SK-N-SH (cell line): ENCODE measurements around the gene BAG1. TPM values are rescaled to one million over a fixed set of nuclear protein-coding genes. Genes with fewer than 3 reads are reported as not detected.

Experiments
- CTCF ChIA-PET: fragments of 300-600, 350-600 bp; formaldehyde crosslinking; extraction: SDS; loops from one replicate; lab custom pipeline; 2021; lab: Yijun Ruan, JAX
- POLR2A ChIA-PET: fragments of 350-600 bp; sonication (Branson Sonifier 250); formaldehyde crosslinking; extraction: SDS; loops from one replicate; lab custom pipeline; 2020; ENCODE audit warnings: antibody characterized with exemption, inconsistent platforms; lab: Yijun Ruan, JAX
- DNase-seq: peaks from one replicate; pipeline ENCODE4 v3.0.0; 2012
- H2AFZ ChIP-seq: fragments of 200-600 bp; sonication (generic); 2 replicates; pipeline ENCODE4 v1.8.1; 2016; ENCODE audit warnings: antibody characterized with exemption, mild to moderate bottlenecking, low read depth
- H3F3A ChIP-seq: fragments of 200-600 bp; sonication (generic); replicated peaks from 2 replicates; pipeline ENCODE3; 2016; ENCODE audit warnings: antibody characterized with exemption, mild to moderate bottlenecking; ENCODE audit not compliant: insufficient read depth
- H3K27ac ChIP-seq, 2 experiments: fragments of 200-500 bp in 1 of 2; fragments of 200-600 bp in 1 of 2; sonication (Bioruptor generic) in 1 of 2; sonication (generic), shearing (Covaris generic) in 1 of 2; 2 replicates each; pipeline versions ENCODE4 v1.5.1 to v1.6.1; 2014 to 2016; ENCODE audit warnings: low read depth in 2 of 2, inconsistent platforms in 1 of 2, low read length in 1 of 2, mild to moderate bottlenecking in 1 of 2, mixed read lengths in 1 of 2
- H3K27me3 ChIP-seq: fragments of 200-600 bp; sonication (generic), shearing (Covaris generic); 2 replicates; pipeline ENCODE4 v1.6.1; 2016; ENCODE audit warnings: mixed run types; ENCODE audit not compliant: insufficient read depth
- H3K36me3 ChIP-seq, 2 experiments: fragments of 200-500 bp in 1 of 2; fragments of 200-600 bp in 1 of 2; sonication (Bioruptor generic) in 1 of 2; sonication (generic) in 1 of 2; replicated peaks in 1 of 2; 2 replicates each; pipeline versions ENCODE3 to v1.5.1; 2014 to 2016; ENCODE audit warnings: low read length in 1 of 2, mild to moderate bottlenecking in 1 of 2; ENCODE audit not compliant: insufficient read depth in 2 of 2, control insufficient read depth in 1 of 2
- H3K4me1 ChIP-seq, 2 experiments: fragments of 200-500 bp in 1 of 2; fragments of 200-600 bp in 1 of 2; sonication (Bioruptor generic) in 1 of 2; sonication (generic), shearing (Covaris generic) in 1 of 2; 2 replicates each; pipeline versions ENCODE4 v1.5.1 to v1.6.1; 2014 to 2016; ENCODE audit warnings: low read depth in 1 of 2, low read length in 1 of 2, mixed run types in 1 of 2; ENCODE audit not compliant: insufficient read depth in 2 of 2, control insufficient read depth in 1 of 2
- H3K4me2 ChIP-seq: fragments of 200-600 bp; sonication (generic), shearing (Covaris generic); 2 replicates; pipeline ENCODE4 v1.6.1; 2017; ENCODE audit warnings: mixed run types
- H3K4me3 ChIP-seq, 2 experiments: fragments of 200-500 bp in 1 of 2; fragments of 200-600 bp in 1 of 2; sonication (Bioruptor generic) in 1 of 2; sonication (generic), shearing (Covaris generic) in 1 of 2; 2 replicates each; pipeline versions ENCODE4 v1.5.1 to v1.8.1; 2014 to 2016; ENCODE audit warnings: low read depth in 2 of 2, inconsistent platforms in 1 of 2, low read length in 1 of 2, mild to moderate bottlenecking in 1 of 2, mixed read lengths in 1 of 2, moderate library complexity in 1 of 2
- H3K79me2 ChIP-seq: fragments of 200-600 bp; sonication (generic); 2 replicates; pipeline ENCODE4 v1.8.1; 2017; ENCODE audit warnings: mild to moderate bottlenecking; ENCODE audit not compliant: insufficient read depth
- H3K9ac ChIP-seq: fragments of 200-600 bp; sonication (generic); 2 replicates; pipeline ENCODE4 v1.6.1; 2017; ENCODE audit warnings: mixed run types
- H3K9me2 ChIP-seq: fragments of 200-600 bp; sonication (generic); 2 replicates; pipeline ENCODE4 v1.6.1; 2017; ENCODE audit warnings: mixed run types
- H3K9me3 ChIP-seq: fragments of 200-600 bp; sonication (generic); 2 replicates; pipeline ENCODE4 v1.6.1; 2017; ENCODE audit warnings: mixed run types, mild to moderate bottlenecking, moderate library complexity
- H4K20me1 ChIP-seq: fragments of 200-600 bp; sonication (generic); 2 replicates; pipeline ENCODE4 v1.6.1; 2017; ENCODE audit warnings: mild to moderate bottlenecking, mixed run types; ENCODE audit not compliant: insufficient read depth
- EP300 ChIP-seq, 2 experiments: IDR thresholded peaks; 2 replicates each; pipeline versions ENCODE4 v1.4.0 to v1.6.1; 2012; ENCODE audit warnings: borderline replicate concordance in 1 of 2, low read depth in 1 of 2, low read length in 1 of 2
- FOSL2 ChIP-seq: IDR thresholded peaks from 2 replicates; pipeline ENCODE4 v1.4.0; 2012; ENCODE audit warnings: low read depth, mild to moderate bottlenecking, moderate library complexity, borderline replicate concordance
- FOXJ3 ChIP-seq: sonication (generic); formaldehyde crosslinking; IDR thresholded peaks from 2 replicates; pipeline ENCODE4 v1.5.1; 2020; ENCODE audit warnings: mild to moderate bottlenecking, missing genetic modification reagents
- GABPA ChIP-seq: IDR thresholded peaks from 2 replicates; pipeline ENCODE4 v1.4.0; 2012; ENCODE audit warnings: low read depth, mild to moderate bottlenecking
- GATA2 ChIP-seq: sonication (generic); formaldehyde crosslinking; IDR thresholded peaks from 2 replicates; pipeline ENCODE4 v1.5.0; 2020; ENCODE audit warnings: mild to moderate bottlenecking, missing genetic modification reagents
- JUND ChIP-seq: IDR thresholded peaks from 2 replicates; pipeline ENCODE4 v1.4.0; 2012
- MEF2A ChIP-seq: IDR thresholded peaks from 2 replicates; pipeline ENCODE4 v1.4.0; 2012; ENCODE audit warnings: low read depth, borderline replicate concordance
- NFIC ChIP-seq: IDR thresholded peaks from 2 replicates; pipeline ENCODE4 v1.4.0; 2012; ENCODE audit warnings: borderline replicate concordance
- NRF1 ChIP-seq: IDR thresholded peaks from 2 replicates; pipeline ENCODE4 v1.6.1; 2012; ENCODE audit warnings: low read depth, mild to moderate bottlenecking, low read length
- RFX5 ChIP-seq: IDR thresholded peaks from 2 replicates; pipeline ENCODE4 v1.6.1; 2012; ENCODE audit warnings: mild to moderate bottlenecking, improper control_type of control experiment, low read length
- RXRA ChIP-seq: IDR thresholded peaks from 2 replicates; pipeline ENCODE4 v1.4.0; 2012; ENCODE audit warnings: low read depth, mild to moderate bottlenecking, borderline replicate concordance
- TCF12 ChIP-seq: IDR thresholded peaks from 2 replicates; pipeline ENCODE4 v1.4.0; 2012
- YY1 ChIP-seq: IDR thresholded peaks from 2 replicates; pipeline ENCODE4 v1.4.0; 2012; ENCODE audit warnings: low read depth, mild to moderate bottlenecking
- WGBS: methylation state at CpG from one replicate; pipeline ENCODE4 v1.1.6; 2017; ENCODE audit warnings: low lambda C conversion rate; 5-methylcytosine and 5-hydroxymethylcytosine counted together
- polyA plus RNA-seq, 3 experiments: library from polyadenylated mRNA; depleted of rRNA; stranded (reverse); fragments of >200 nt; gene quantifications; 2 replicates each; pipeline ENCODE4 v1.2.3, GENCODE V29; 2012
- TF ChIP-seq, protein P1 (sequence below): IDR thresholded peaks from 2 replicates; pipeline ENCODE4 v1.4.0; 2012; ENCODE audit warnings: low read depth, borderline replicate concordance
- TF ChIP-seq, protein P2 (sequence below): IDR thresholded peaks from 2 replicates; pipeline ENCODE4 v1.4.0; 2012; ENCODE audit warnings: low read depth
- TF ChIP-seq, protein P3 (sequence below): fragments of 200-600 bp; sonication (generic); IDR thresholded peaks from 2 replicates; pipeline ENCODE4 v1.6.1; 2017; ENCODE audit warnings: antibody characterized with exemption, mild to moderate bottlenecking, moderate library complexity
- TF ChIP-seq, protein P4 (sequence below): IDR thresholded peaks from 2 replicates; pipeline ENCODE4; 2012
- TF ChIP-seq, protein P5 (sequence below): IDR thresholded peaks from 2 replicates; pipeline ENCODE4 v1.6.1; 2012; ENCODE audit warnings: mild to moderate bottlenecking, low read depth, low read length, moderate library complexity

Gene BAG1
- polyA plus RNA-seq, 1 of the 3 experiments (the other 2 are of a cell fraction), result 49.9 TPM

DNA sequence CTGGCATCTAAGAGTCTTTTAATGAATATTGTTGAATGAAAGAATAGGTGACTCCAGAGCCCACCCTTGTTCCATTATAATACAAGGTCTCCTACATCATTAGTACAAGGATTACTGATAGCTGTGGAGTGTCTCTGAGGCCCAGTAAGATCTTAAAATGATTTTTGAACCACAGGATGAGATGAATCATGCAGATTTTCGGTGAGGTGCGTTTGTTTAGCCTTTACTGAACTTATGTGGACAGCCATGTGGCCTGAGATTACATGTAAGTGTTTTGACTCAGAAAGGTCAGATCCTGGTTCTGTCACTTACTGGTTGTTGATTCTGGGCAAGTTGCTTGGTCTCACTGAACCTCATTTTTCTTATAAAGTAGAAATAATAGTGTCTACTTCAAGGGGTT, 47.4 kb upstream of the BAG1 start:
- peaks cover 7% of the 10 kb centered on the region for H3F3A ChIP-seq
- POLR2A ChIA-PET, result no interaction called here
- CTCF ChIA-PET, result no interaction called here
- no peak overlapping the region for H2AFZ ChIP-seq
- no peak overlapping the region for H3K9ac ChIP-seq
- no peaks in the 10 kb centered on the region for H3K27me3 ChIP-seq
- no peak overlapping the region for H3K4me3 ChIP-seq
- no peak for DNase-seq
- TF ChIP-seq, protein P1, sequence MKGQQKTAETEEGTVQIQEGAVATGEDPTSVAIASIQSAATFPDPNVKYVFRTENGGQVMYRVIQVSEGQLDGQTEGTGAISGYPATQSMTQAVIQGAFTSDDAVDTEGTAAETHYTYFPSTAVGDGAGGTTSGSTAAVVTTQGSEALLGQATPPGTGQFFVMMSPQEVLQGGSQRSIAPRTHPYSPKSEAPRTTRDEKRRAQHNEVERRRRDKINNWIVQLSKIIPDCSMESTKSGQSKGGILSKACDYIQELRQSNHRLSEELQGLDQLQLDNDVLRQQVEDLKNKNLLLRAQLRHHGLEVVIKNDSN, result no peak
- TF ChIP-seq GABPA, result no peak
- no peak for TF ChIP-seq RXRA
- no peak for TF ChIP-seq TCF12
- TF ChIP-seq NRF1, result no peak
- TF ChIP-seq FOXJ3 (CRISPR knock-in tag), result no peak
- TF ChIP-seq GATA2 (CRISPR knock-in tag), result no peak
- TF ChIP-seq, protein P2, sequence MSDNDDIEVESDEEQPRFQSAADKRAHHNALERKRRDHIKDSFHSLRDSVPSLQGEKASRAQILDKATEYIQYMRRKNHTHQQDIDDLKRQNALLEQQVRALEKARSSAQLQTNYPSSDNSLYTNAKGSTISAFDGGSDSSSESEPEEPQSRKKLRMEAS, result no peak
- no peak for TF ChIP-seq EP300 (IDR thresholded peaks at IDR 0.05; ENCODE audit: borderline replicate concordance in 1 of 2, low read depth in 1 of 2, low read length in 1 of 2)
- no peak for TF ChIP-seq FOSL2
- TF ChIP-seq, protein P3, sequence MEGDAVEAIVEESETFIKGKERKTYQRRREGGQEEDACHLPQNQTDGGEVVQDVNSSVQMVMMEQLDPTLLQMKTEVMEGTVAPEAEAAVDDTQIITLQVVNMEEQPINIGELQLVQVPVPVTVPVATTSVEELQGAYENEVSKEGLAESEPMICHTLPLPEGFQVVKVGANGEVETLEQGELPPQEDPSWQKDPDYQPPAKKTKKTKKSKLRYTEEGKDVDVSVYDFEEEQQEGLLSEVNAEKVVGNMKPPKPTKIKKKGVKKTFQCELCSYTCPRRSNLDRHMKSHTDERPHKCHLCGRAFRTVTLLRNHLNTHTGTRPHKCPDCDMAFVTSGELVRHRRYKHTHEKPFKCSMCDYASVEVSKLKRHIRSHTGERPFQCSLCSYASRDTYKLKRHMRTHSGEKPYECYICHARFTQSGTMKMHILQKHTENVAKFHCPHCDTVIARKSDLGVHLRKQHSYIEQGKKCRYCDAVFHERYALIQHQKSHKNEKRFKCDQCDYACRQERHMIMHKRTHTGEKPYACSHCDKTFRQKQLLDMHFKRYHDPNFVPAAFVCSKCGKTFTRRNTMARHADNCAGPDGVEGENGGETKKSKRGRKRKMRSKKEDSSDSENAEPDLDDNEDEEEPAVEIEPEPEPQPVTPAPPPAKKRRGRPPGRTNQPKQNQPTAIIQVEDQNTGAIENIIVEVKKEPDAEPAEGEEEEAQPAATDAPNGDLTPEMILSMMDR, result no peak
- TF ChIP-seq JUND, result no peak
- TF ChIP-seq, protein P4, sequence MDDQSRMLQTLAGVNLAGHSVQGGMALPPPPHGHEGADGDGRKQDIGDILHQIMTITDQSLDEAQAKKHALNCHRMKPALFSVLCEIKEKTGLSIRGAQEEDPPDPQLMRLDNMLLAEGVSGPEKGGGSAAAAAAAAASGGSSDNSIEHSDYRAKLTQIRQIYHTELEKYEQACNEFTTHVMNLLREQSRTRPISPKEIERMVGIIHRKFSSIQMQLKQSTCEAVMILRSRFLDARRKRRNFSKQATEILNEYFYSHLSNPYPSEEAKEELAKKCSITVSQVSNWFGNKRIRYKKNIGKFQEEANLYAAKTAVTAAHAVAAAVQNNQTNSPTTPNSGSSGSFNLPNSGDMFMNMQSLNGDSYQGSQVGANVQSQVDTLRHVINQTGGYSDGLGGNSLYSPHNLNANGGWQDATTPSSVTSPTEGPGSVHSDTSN, result no peak
- TF ChIP-seq MEF2A, result no peak
- TF ChIP-seq YY1, result no peak
- TF ChIP-seq, protein P5, sequence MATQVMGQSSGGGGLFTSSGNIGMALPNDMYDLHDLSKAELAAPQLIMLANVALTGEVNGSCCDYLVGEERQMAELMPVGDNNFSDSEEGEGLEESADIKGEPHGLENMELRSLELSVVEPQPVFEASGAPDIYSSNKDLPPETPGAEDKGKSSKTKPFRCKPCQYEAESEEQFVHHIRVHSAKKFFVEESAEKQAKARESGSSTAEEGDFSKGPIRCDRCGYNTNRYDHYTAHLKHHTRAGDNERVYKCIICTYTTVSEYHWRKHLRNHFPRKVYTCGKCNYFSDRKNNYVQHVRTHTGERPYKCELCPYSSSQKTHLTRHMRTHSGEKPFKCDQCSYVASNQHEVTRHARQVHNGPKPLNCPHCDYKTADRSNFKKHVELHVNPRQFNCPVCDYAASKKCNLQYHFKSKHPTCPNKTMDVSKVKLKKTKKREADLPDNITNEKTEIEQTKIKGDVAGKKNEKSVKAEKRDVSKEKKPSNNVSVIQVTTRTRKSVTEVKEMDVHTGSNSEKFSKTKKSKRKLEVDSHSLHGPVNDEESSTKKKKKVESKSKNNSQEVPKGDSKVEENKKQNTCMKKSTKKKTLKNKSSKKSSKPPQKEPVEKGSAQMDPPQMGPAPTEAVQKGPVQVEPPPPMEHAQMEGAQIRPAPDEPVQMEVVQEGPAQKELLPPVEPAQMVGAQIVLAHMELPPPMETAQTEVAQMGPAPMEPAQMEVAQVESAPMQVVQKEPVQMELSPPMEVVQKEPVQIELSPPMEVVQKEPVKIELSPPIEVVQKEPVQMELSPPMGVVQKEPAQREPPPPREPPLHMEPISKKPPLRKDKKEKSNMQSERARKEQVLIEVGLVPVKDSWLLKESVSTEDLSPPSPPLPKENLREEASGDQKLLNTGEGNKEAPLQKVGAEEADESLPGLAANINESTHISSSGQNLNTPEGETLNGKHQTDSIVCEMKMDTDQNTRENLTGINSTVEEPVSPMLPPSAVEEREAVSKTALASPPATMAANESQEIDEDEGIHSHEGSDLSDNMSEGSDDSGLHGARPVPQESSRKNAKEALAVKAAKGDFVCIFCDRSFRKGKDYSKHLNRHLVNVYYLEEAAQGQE, result no peak
- TF ChIP-seq NFIC, result no peak
- no peak for TF ChIP-seq RFX5
- TF ChIP-seq, all 33 proteins: peak for 0
- H3K27ac ChIP-seq, result no peak overlapping the region
- no peaks in the 10 kb centered on the region for H4K20me1 ChIP-seq
- no peaks in the 10 kb centered on the region for H3K4me1 ChIP-seq
- H3K36me3 ChIP-seq, result peaks cover 69 to 81% of the 10 kb centered on the region in 2 experiments
- peaks cover 4% of the 10 kb centered on the region; the same call in 1 of the 2 replicates for H3K79me2 ChIP-seq
- 53% methylated on average over 2 of the region's 2 CpGs for WGBS
- H3K4me2 ChIP-seq, result no peak overlapping the region
- no peaks in the 10 kb centered on the region for H3K9me3 ChIP-seq
- H3K9me2 ChIP-seq, result no peaks in the 10 kb centered on the region
